ENCODE data around the gene TUBGCP2.

Gene TUBGCP2

DNA sequence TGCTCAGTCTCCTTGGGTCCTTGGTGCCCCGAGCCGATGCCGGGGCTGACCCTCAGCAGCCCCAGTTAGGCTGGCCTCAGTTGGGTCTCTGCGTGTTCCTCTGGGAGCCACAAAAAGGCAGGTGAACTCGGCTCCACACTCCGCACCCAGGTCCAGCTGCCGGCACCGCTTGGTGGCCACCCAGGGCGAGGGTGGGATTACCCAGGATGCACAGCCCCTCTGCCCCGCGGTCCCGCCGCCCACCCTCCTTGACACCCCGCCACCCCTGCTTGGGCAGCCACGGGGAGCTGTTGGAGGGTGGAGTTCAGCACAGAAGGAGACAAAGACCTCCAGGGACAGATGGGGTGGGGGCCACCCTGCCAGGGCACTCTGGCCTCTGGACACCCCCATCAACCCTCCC, 53.3 kb downstream of the TUBGCP2 start:
- Histone ChIP-seq H3K4me2 (ENCODE audit: low read length, poor library complexity, severe bottlenecking) (no peak overlapping the region), H3K23ac (ENCODE audit: low read length in 2 of 2) (no peak overlapping the region), H4K91ac (ENCODE audit: low read length) (no peak overlapping the region), H2BK12ac (ENCODE audit: low read length in 2 of 2) (no peak overlapping the region), H2BK5ac (ENCODE audit: low read depth, low read length, poor library complexity, severe bottlenecking) (no peak overlapping the region), H3K36me3 (ENCODE audit: control insufficient read depth in 1 of 2, insufficient read depth in 2 of 2, low read depth in 1 of 2, low read length in 2 of 2) (no peaks in the 10 kb centered on the region), H3K9ac (ENCODE audit: low read length) (no peak overlapping the region), H3K27me3 (ENCODE audit: control insufficient read depth in 1 of 2, insufficient read depth in 1 of 2, low read length in 2 of 2) (peaks cover 2 to 6% of the 10 kb centered on the region in 2 experiments), H3K14ac (ENCODE audit: low read length in 2 of 2) (no peak overlapping the region), H3K18ac (ENCODE audit: low read depth in 1 of 2, low read length in 2 of 2) (no peak overlapping the region), H3K9me3 (ENCODE audit: control insufficient read depth, low read length) (no peaks in the 10 kb centered on the region), H3K4ac (ENCODE audit: low read depth in 1 of 2, low read length in 2 of 2) (no peak overlapping the region), H2AK5ac (ENCODE audit: low read length, severe bottlenecking) (no peak overlapping the region), H2BK120ac (ENCODE audit: low read depth, low read length) (no peak overlapping the region), H3K4me1 (ENCODE audit: control insufficient read depth, insufficient read depth, low read depth, low read length) (peaks cover 32% of the 10 kb centered on the region), H3K27ac (ENCODE audit: low read length, poor library complexity, severe bottlenecking) (no peak overlapping the region), H3K79me1 (replicated peaks; ENCODE audit: low read length, poor library complexity, severe bottlenecking) (no peaks in the 10 kb centered on the region), H2AFZ (ENCODE audit: low read depth, low read length) (no peak overlapping the region), H2BK15ac (ENCODE audit: low read depth, poor library complexity, severe bottlenecking) (peak overlapping the region; percentile 56), H4K8ac (ENCODE audit: low read length) (no peak overlapping the region), H3K4me3 (ENCODE audit: insufficient read depth in 1 of 2, low read depth in 1 of 2, low read length in 2 of 2) (no peak overlapping the region)
- DNase-seq, result no peak
- 95% methylated on average over 10 of the region's 15 CpGs for WGBS

GRCh38 chr10:133254421-133255120, 54.1 kb downstream of the TUBGCP2 start:
- Histone ChIP-seq H3K4me1 (ENCODE audit: control insufficient read depth, insufficient read depth, low read depth, low read length) (peaks cover 25% of the 10 kb centered on the region), H2BK15ac (ENCODE audit: low read depth, poor library complexity, severe bottlenecking) (peak overlapping the region; percentile 26), H3K27ac (ENCODE audit: low read length, poor library complexity, severe bottlenecking) (no peak overlapping the region), H3K14ac (ENCODE audit: low read length in 2 of 2) (no peak overlapping the region), H3K18ac (ENCODE audit: low read depth in 1 of 2, low read length in 2 of 2) (no peak overlapping the region), H4K91ac (ENCODE audit: low read length) (no peak overlapping the region), H3K9ac (ENCODE audit: low read length) (no peak overlapping the region), H3K4ac (ENCODE audit: low read depth in 1 of 2, low read length in 2 of 2) (peak overlapping the region in 1 of 2 experiments; percentile 46), H2AK5ac (ENCODE audit: low read length, severe bottlenecking) (no peak overlapping the region), H2AFZ (ENCODE audit: low read depth, low read length) (no peak overlapping the region), H3K27me3 (ENCODE audit: control insufficient read depth in 1 of 2, insufficient read depth in 1 of 2, low read length in 2 of 2) (peaks cover 5 to 13% of the 10 kb centered on the region in 2 experiments), H3K4me2 (ENCODE audit: low read length, poor library complexity, severe bottlenecking) (no peak overlapping the region), H4K8ac (ENCODE audit: low read length) (no peak overlapping the region), H3K9me3 (ENCODE audit: control insufficient read depth, low read length) (no peaks in the 10 kb centered on the region), H2BK5ac (ENCODE audit: low read depth, low read length, poor library complexity, severe bottlenecking) (no peak overlapping the region), H3K23ac (ENCODE audit: low read length in 2 of 2) (no peak overlapping the region), H3K4me3 (ENCODE audit: insufficient read depth in 1 of 2, low read depth in 1 of 2, low read length in 2 of 2) (no peak overlapping the region), H3K79me1 (replicated peaks; ENCODE audit: low read length, poor library complexity, severe bottlenecking) (no peaks in the 10 kb centered on the region), H2BK120ac (ENCODE audit: low read depth, low read length) (no peak overlapping the region), H3K36me3 (ENCODE audit: control insufficient read depth in 1 of 2, insufficient read depth in 2 of 2, low read depth in 1 of 2, low read length in 2 of 2) (no peaks in the 10 kb centered on the region), H2BK12ac (ENCODE audit: low read length in 2 of 2) (no peak overlapping the region)
- WGBS, result 69% methylated on average over 13 of the region's 13 CpGs
- no peak for DNase-seq

- Histone ChIP-seq H3K4me1 (ENCODE audit: control insufficient read depth, insufficient read depth, low read depth, low read length) (peaks cover 15% of the 10 kb centered on the region), H3K9me3 (ENCODE audit: control insufficient read depth, low read length) (no peaks in the 10 kb centered on the region), H4K8ac (ENCODE audit: low read length) (no peak overlapping the region), H4K91ac (ENCODE audit: low read length) (no peak overlapping the region), H3K4me2 (ENCODE audit: low read length, poor library complexity, severe bottlenecking) (no peak overlapping the region), H3K18ac (ENCODE audit: low read depth in 1 of 2, low read length in 2 of 2) (no peak overlapping the region), H3K4me3 (ENCODE audit: insufficient read depth in 1 of 2, low read depth in 1 of 2, low read length in 2 of 2) (no peak overlapping the region), H3K79me1 (replicated peaks; ENCODE audit: low read length, poor library complexity, severe bottlenecking) (no peaks in the 10 kb centered on the region), H3K27me3 (ENCODE audit: control insufficient read depth in 1 of 2, insufficient read depth in 1 of 2, low read length in 2 of 2) (peaks cover 5 to 24% of the 10 kb centered on the region in 2 experiments), H2BK120ac (ENCODE audit: low read depth, low read length) (no peak overlapping the region), H3K9ac (ENCODE audit: low read length) (no peak overlapping the region), H2AFZ (ENCODE audit: low read depth, low read length) (no peak overlapping the region), H3K14ac (ENCODE audit: low read length in 2 of 2) (no peak overlapping the region), H3K27ac (ENCODE audit: low read length, poor library complexity, severe bottlenecking) (no peak overlapping the region), H2BK12ac (ENCODE audit: low read length in 2 of 2) (no peak overlapping the region), H3K4ac (ENCODE audit: low read depth in 1 of 2, low read length in 2 of 2) (no peak overlapping the region), H2AK5ac (ENCODE audit: low read length, severe bottlenecking) (no peak overlapping the region), H3K36me3 (ENCODE audit: control insufficient read depth in 1 of 2, insufficient read depth in 2 of 2, low read depth in 1 of 2, low read length in 2 of 2) (no peaks in the 10 kb centered on the region), H2BK5ac (ENCODE audit: low read depth, low read length, poor library complexity, severe bottlenecking) (no peak overlapping the region), H3K23ac (ENCODE audit: low read length in 2 of 2) (no peak overlapping the region), H2BK15ac (ENCODE audit: low read depth, poor library complexity, severe bottlenecking) (no peak overlapping the region)
- DNase-seq, result no peak
- WGBS, result 88% methylated on average over 21 of the region's 22 CpGs
Measured at GRCh38 chr10:133253361-133253955, 55.2 kb downstream of the TUBGCP2 start.

DNA sequence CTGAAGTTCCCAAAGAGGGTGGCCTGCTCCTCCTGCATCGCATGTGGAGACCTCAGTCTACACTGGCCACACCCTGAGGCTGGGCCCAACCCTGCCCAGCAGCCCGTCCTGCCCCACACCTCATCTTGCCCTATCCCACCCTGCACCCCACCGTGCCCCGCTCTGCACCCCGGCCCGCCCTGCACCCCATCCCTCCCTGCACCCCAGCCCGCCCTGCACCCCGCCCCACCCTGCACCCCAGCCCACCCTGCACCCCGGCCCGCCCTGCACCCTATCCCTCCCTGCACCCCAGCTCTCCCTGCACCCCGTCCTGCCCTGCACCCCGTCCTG, 56.5 kb downstream of the TUBGCP2 start:
- peak overlapping the region; percentile 34 for H4K91ac ChIP-seq (ENCODE audit: low read length)
- no peak for DNase-seq
- H3K4me2 ChIP-seq (ENCODE audit: low read length, poor library complexity, severe bottlenecking), result no peak overlapping the region
- no peak overlapping the region for H3K9ac ChIP-seq (ENCODE audit: low read length)
- H4K8ac ChIP-seq (ENCODE audit: low read length), result no peak overlapping the region
- H3K4ac ChIP-seq (ENCODE audit: low read depth in 1 of 2, low read length in 2 of 2), result no peak overlapping the region
- H2BK15ac ChIP-seq (ENCODE audit: low read depth, poor library complexity, severe bottlenecking), result no peak overlapping the region
- H3K14ac ChIP-seq (ENCODE audit: low read length in 2 of 2), result no peak overlapping the region
- H3K23ac ChIP-seq (ENCODE audit: low read length in 2 of 2), result no peak overlapping the region
- H2BK5ac ChIP-seq (ENCODE audit: low read depth, low read length, poor library complexity, severe bottlenecking), result no peak overlapping the region
- H3K4me1 ChIP-seq (ENCODE audit: control insufficient read depth, insufficient read depth, low read depth, low read length), result peaks cover 2% of the 10 kb centered on the region
- H3K27me3 ChIP-seq (ENCODE audit: control insufficient read depth in 1 of 2, insufficient read depth in 1 of 2, low read length in 2 of 2), result peaks cover 5 to 37% of the 10 kb centered on the region in 2 experiments
- no peak overlapping the region for H3K27ac ChIP-seq (ENCODE audit: low read length, poor library complexity, severe bottlenecking)
- H2AK5ac ChIP-seq (ENCODE audit: low read length, severe bottlenecking), result no peak overlapping the region
- H2AFZ ChIP-seq (ENCODE audit: low read depth, low read length), result no peak overlapping the region
- H2BK120ac ChIP-seq (ENCODE audit: low read depth, low read length), result no peak overlapping the region
- H3K9me3 ChIP-seq (ENCODE audit: control insufficient read depth, low read length), result no peaks in the 10 kb centered on the region
- no peak overlapping the region for H3K18ac ChIP-seq (ENCODE audit: low read depth in 1 of 2, low read length in 2 of 2)
- H3K4me3 ChIP-seq (ENCODE audit: insufficient read depth in 1 of 2, low read depth in 1 of 2, low read length in 2 of 2), result no peak overlapping the region
- H3K36me3 ChIP-seq (ENCODE audit: control insufficient read depth in 1 of 2, insufficient read depth in 2 of 2, low read depth in 1 of 2, low read length in 2 of 2), result no peaks in the 10 kb centered on the region
- 85% methylated on average over 10 of the region's 12 CpGs for WGBS
- no peaks in the 10 kb centered on the region for H3K79me1 ChIP-seq (replicated peaks; ENCODE audit: low read length, poor library complexity, severe bottlenecking)
- H2BK12ac ChIP-seq (ENCODE audit: low read length in 2 of 2), result no peak overlapping the region

Data from mesenchymal stem cell (in vitro differentiated cells and primary cell).